ENCODE results near the gene AATF. TPM values are rescaled to one million over a fixed set of nuclear protein-coding genes. Genes with fewer than 3 reads are reported as not detected.

Gene AATF
- total RNA-seq, 2 experiments from 2014 or later: 40.3 to 40.8 TPM

GRCh38 chr17:36999471-36999870, 50.7 kb downstream of the AATF start:
- TF ChIP-seq, protein P1, sequence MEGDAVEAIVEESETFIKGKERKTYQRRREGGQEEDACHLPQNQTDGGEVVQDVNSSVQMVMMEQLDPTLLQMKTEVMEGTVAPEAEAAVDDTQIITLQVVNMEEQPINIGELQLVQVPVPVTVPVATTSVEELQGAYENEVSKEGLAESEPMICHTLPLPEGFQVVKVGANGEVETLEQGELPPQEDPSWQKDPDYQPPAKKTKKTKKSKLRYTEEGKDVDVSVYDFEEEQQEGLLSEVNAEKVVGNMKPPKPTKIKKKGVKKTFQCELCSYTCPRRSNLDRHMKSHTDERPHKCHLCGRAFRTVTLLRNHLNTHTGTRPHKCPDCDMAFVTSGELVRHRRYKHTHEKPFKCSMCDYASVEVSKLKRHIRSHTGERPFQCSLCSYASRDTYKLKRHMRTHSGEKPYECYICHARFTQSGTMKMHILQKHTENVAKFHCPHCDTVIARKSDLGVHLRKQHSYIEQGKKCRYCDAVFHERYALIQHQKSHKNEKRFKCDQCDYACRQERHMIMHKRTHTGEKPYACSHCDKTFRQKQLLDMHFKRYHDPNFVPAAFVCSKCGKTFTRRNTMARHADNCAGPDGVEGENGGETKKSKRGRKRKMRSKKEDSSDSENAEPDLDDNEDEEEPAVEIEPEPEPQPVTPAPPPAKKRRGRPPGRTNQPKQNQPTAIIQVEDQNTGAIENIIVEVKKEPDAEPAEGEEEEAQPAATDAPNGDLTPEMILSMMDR (IDR thresholded peaks at IDR 0.05): no peak
- H3K36me3 Mint-ChIP-seq (ENCODE audit: low read depth): peaks cover 85% of the 10 kb centered on the region
- no peak overlapping the region for H3K27ac Mint-ChIP-seq
- no peaks in the 10 kb centered on the region for H3K27me3 Mint-ChIP-seq
- peaks cover 8% of the 10 kb centered on the region for H3K4me1 Mint-ChIP-seq (ENCODE audit: low read depth)
- H3K27me3 ChIP-seq (ENCODE audit: control insufficient read depth in 1 of 2, insufficient read depth in 2 of 2, low read length in 2 of 2): no peaks in the 10 kb centered on the region
- H3K9me3 Mint-ChIP-seq: peaks cover 14% of the 10 kb centered on the region
- intact Hi-C loops (cut with DNase I, micrococcal nuclease): no loop called here
- no peak overlapping the region for H3K4me3 ChIP-seq (ENCODE audit: low read length)
- H3K9me3 ChIP-seq (ENCODE audit: control insufficient read depth in 1 of 2, insufficient read depth in 1 of 2, low read length in 2 of 2): peaks cover 5 to 8% of the 10 kb centered on the region in 2 experiments
- H3K36me3 ChIP-seq (ENCODE audit: insufficient read depth, low read length): peaks cover 61% of the 10 kb centered on the region
- H3K4me1 ChIP-seq (ENCODE audit: insufficient read depth, low read length): no peaks in the 10 kb centered on the region
- no peak for ATAC-seq (ENCODE audit: poor library complexity)
- no peak overlapping the region for H3K27ac ChIP-seq (ENCODE audit: low read depth in 1 of 2, low read length in 2 of 2)
- POLR2A ChIA-PET: no interaction called here
- no peak overlapping the region for H3K4me3 Mint-ChIP-seq
- peak in 2 of 14 experiments; percentile 4 to 11 for DNase-seq
- CTCF ChIA-PET: no interaction called here

DNA sequence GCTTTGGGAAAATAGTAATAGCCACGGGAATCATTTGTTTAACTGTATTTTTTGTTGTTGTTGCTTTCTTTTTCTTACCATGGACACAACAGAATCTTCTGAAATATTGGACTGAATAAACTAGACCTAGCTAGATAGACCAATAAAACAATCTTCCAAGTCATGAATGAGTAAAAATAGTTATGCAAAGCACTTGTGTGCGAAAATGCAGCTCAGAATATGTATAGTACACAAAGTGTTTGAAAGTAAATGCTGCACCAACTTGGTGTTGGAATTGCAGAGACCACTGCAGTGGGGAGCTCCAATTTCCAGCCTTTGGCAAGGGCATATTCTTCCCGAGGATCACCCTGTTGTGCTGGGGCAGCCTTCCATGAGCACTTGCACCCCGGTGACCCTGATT, 68.0 kb downstream of the AATF start:
- no peaks in the 10 kb centered on the region for H3K9me3 Mint-ChIP-seq
- intact Hi-C loops (cut with DNase I, micrococcal nuclease): no loop called here
- peaks cover 29% of the 10 kb centered on the region for H3K36me3 ChIP-seq (ENCODE audit: insufficient read depth, low read length)
- no peak for ATAC-seq (ENCODE audit: poor library complexity)
- H3K27me3 Mint-ChIP-seq: no peaks in the 10 kb centered on the region
- DNase-seq: no peak
- H3K36me3 Mint-ChIP-seq (ENCODE audit: low read depth): peaks cover 55% of the 10 kb centered on the region
- H3K4me3 ChIP-seq (ENCODE audit: low read length): no peak overlapping the region
- H3K4me3 Mint-ChIP-seq: no peak overlapping the region
- peaks cover 12% of the 10 kb centered on the region for H3K4me1 Mint-ChIP-seq (ENCODE audit: low read depth)
- H3K27me3 ChIP-seq (ENCODE audit: control insufficient read depth in 1 of 2, insufficient read depth in 2 of 2, low read length in 2 of 2): no peaks in the 10 kb centered on the region
- ChIA-PET POLR2A (interaction anchor here (0.6 kb wide), 1 partner anchor 19 kb away, joined by 3 read pairs; no protein-coding TSS in a partner anchor), CTCF (interaction anchor here (1.1 to 1.8 kb wide), 2 partner anchors 11 to 31 kb away, joined by 3 to 7 read pairs; no protein-coding TSS in a partner anchor)
- H3K27ac ChIP-seq (ENCODE audit: low read depth in 1 of 2, low read length in 2 of 2): no peak overlapping the region
- TF ChIP-seq, protein P1 (IDR thresholded peaks at IDR 0.05): no peak
- no peaks in the 10 kb centered on the region for H3K4me1 ChIP-seq (ENCODE audit: insufficient read depth, low read length)
- no peaks in the 10 kb centered on the region for H3K9me3 ChIP-seq (ENCODE audit: control insufficient read depth in 1 of 2, insufficient read depth in 1 of 2, low read length in 2 of 2)
- no peak overlapping the region for H3K27ac Mint-ChIP-seq

DNA sequence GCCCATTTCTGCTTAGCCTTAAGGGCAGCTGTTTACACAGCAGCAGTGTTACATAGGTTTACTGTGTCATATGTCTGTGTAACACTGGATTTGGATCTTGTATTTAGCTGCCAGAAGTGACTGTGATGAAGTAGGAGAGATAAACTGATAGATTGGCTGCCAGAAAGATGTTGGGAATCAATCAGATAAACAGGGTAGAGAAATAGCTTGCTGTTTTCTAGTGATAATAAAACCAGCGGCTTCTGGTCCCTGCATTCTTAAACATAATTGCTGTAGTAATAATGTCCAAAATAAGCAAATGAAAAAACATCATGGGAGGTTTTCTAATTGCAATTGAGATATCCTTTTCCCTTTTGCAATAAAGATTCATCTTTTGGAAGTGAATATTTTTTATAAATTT, 68.7 kb downstream of the AATF start:
- ATAC-seq (ENCODE audit: poor library complexity) (no peak), DNase-seq (no peak)
- Mint-ChIP-seq H3K27me3 (no peaks in the 10 kb centered on the region), H3K27ac (no peak overlapping the region), H3K9me3 (no peaks in the 10 kb centered on the region), H3K36me3 (ENCODE audit: low read depth) (peaks cover 60% of the 10 kb centered on the region), H3K4me1 (ENCODE audit: low read depth) (peaks cover 12% of the 10 kb centered on the region), H3K4me3 (no peak overlapping the region)
- Histone ChIP-seq H3K4me1 (ENCODE audit: insufficient read depth, low read length) (no peaks in the 10 kb centered on the region), H3K36me3 (ENCODE audit: insufficient read depth, low read length) (peaks cover 31% of the 10 kb centered on the region), H3K27me3 (ENCODE audit: control insufficient read depth in 1 of 2, insufficient read depth in 2 of 2, low read length in 2 of 2) (no peaks in the 10 kb centered on the region), H3K9me3 (ENCODE audit: control insufficient read depth in 1 of 2, insufficient read depth in 1 of 2, low read length in 2 of 2) (no peaks in the 10 kb centered on the region), H3K27ac (ENCODE audit: low read depth in 1 of 2, low read length in 2 of 2) (no peak overlapping the region), H3K4me3 (ENCODE audit: low read length) (no peak overlapping the region)
- ChIA-PET POLR2A (no interaction called here), CTCF (interaction anchor here (1.1 to 1.8 kb wide), 2 partner anchors 11 to 31 kb away, joined by 3 to 7 read pairs; no protein-coding TSS in a partner anchor)
- intact Hi-C loops (cut with DNase I, micrococcal nuclease): no loop called here
- TF ChIP-seq, protein P1 (IDR thresholded peaks at IDR 0.05): no peak
